ENCODE results near the gene FLACC1.

GRCh38 chr2:201279079-201279478 lies 78.1 kb downstream of the FLACC1 start:
- TF ChIP-seq, protein P1, sequence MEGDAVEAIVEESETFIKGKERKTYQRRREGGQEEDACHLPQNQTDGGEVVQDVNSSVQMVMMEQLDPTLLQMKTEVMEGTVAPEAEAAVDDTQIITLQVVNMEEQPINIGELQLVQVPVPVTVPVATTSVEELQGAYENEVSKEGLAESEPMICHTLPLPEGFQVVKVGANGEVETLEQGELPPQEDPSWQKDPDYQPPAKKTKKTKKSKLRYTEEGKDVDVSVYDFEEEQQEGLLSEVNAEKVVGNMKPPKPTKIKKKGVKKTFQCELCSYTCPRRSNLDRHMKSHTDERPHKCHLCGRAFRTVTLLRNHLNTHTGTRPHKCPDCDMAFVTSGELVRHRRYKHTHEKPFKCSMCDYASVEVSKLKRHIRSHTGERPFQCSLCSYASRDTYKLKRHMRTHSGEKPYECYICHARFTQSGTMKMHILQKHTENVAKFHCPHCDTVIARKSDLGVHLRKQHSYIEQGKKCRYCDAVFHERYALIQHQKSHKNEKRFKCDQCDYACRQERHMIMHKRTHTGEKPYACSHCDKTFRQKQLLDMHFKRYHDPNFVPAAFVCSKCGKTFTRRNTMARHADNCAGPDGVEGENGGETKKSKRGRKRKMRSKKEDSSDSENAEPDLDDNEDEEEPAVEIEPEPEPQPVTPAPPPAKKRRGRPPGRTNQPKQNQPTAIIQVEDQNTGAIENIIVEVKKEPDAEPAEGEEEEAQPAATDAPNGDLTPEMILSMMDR (IDR thresholded peaks at IDR 0.05 in 2 of 3, conservative IDR thresholded peaks at IDR 0.05 in 1 of 3; ENCODE audit: insufficient read depth in 2 of 3, low read depth in 1 of 3, low read length in 3 of 3), result no peak
- no peak for TF ChIP-seq POLR2A (conservative IDR thresholded peaks at IDR 0.05)
- no peak for TF ChIP-seq FOXK2 (conservative IDR thresholded peaks at IDR 0.05 in 1 of 2, IDR thresholded peaks at IDR 0.05 in 1 of 2; ENCODE audit: low read depth in 2 of 2)
- TF ChIP-seq NR3C1 (CRISPR knock-in tag; IDR thresholded peaks at IDR 0.05), result no peak
